ENCODE measurements around the gene ACACA.

DNA sequence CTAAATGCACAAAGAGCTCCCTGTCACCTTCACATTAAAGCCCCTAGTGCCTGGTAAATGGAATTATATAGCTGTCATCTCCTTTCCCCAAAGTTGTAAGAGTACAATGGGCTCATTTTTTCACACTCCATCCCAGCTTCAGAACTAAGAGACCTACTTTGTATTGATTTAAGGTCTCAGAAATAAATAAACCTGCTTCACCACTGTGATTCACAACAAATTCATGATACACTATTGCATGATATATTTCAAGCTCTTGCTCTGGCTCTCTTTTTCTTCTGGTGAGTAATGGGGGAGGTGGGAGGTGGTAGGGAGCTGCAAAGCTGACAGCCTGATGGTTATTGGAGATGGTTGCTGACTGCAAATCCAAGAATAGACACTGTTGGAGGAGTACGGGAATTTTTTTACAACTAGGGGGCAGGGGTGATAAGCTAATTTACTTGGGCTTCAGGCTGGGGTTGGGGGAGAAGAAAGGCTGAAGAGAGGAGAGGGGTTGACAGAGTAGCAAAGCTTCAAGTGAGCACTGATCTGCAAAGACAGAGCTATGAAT, 268.0 kb downstream of the ACACA start:
- TF ChIP-seq, protein P1, sequence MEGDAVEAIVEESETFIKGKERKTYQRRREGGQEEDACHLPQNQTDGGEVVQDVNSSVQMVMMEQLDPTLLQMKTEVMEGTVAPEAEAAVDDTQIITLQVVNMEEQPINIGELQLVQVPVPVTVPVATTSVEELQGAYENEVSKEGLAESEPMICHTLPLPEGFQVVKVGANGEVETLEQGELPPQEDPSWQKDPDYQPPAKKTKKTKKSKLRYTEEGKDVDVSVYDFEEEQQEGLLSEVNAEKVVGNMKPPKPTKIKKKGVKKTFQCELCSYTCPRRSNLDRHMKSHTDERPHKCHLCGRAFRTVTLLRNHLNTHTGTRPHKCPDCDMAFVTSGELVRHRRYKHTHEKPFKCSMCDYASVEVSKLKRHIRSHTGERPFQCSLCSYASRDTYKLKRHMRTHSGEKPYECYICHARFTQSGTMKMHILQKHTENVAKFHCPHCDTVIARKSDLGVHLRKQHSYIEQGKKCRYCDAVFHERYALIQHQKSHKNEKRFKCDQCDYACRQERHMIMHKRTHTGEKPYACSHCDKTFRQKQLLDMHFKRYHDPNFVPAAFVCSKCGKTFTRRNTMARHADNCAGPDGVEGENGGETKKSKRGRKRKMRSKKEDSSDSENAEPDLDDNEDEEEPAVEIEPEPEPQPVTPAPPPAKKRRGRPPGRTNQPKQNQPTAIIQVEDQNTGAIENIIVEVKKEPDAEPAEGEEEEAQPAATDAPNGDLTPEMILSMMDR (IDR thresholded peaks at IDR 0.05; ENCODE audit: low read length) = no peak
- no peak for TF ChIP-seq EZH2 (optimal IDR thresholded peaks at IDR 0.05; ENCODE audit: low read depth, low read length)

Measured in MM.1S (cell line).